SK-N-SH (cell line): ENCODE measurements around the gene PCNX2. TPM values are rescaled to one million over a fixed set of nuclear protein-coding genes. Genes with fewer than 3 reads are reported as not detected.

Experiments
- CTCF ChIA-PET: fragments of 300-600, 350-600 bp; formaldehyde crosslinking; extraction: SDS; loops from one replicate; lab custom pipeline; 2021; lab: Yijun Ruan, JAX
- POLR2A ChIA-PET: fragments of 350-600 bp; sonication (Branson Sonifier 250); formaldehyde crosslinking; extraction: SDS; loops from one replicate; lab custom pipeline; 2020; ENCODE audit warnings: antibody characterized with exemption, inconsistent platforms; lab: Yijun Ruan, JAX
- DNase-seq: peaks from one replicate; pipeline ENCODE4 v3.0.0; 2012
- H2AFZ ChIP-seq: fragments of 200-600 bp; sonication (generic); 2 replicates; pipeline ENCODE4 v1.8.1; 2016; ENCODE audit warnings: antibody characterized with exemption, mild to moderate bottlenecking, low read depth
- H3F3A ChIP-seq: fragments of 200-600 bp; sonication (generic); replicated peaks from 2 replicates; pipeline ENCODE3; 2016; ENCODE audit warnings: antibody characterized with exemption, mild to moderate bottlenecking; ENCODE audit not compliant: insufficient read depth
- H3K27ac ChIP-seq, 2 experiments: fragments of 200-500 bp in 1 of 2; fragments of 200-600 bp in 1 of 2; sonication (Bioruptor generic) in 1 of 2; sonication (generic), shearing (Covaris generic) in 1 of 2; 2 replicates each; pipeline versions ENCODE4 v1.5.1 to v1.6.1; 2014 to 2016; ENCODE audit warnings: low read depth in 2 of 2, inconsistent platforms in 1 of 2, low read length in 1 of 2, mild to moderate bottlenecking in 1 of 2, mixed read lengths in 1 of 2
- H3K27me3 ChIP-seq: fragments of 200-600 bp; sonication (generic), shearing (Covaris generic); 2 replicates; pipeline ENCODE4 v1.6.1; 2016; ENCODE audit warnings: mixed run types; ENCODE audit not compliant: insufficient read depth
- H3K36me3 ChIP-seq, 2 experiments: fragments of 200-500 bp in 1 of 2; fragments of 200-600 bp in 1 of 2; sonication (Bioruptor generic) in 1 of 2; sonication (generic) in 1 of 2; replicated peaks in 1 of 2; 2 replicates each; pipeline versions ENCODE3 to v1.5.1; 2014 to 2016; ENCODE audit warnings: low read length in 1 of 2, mild to moderate bottlenecking in 1 of 2; ENCODE audit not compliant: insufficient read depth in 2 of 2, control insufficient read depth in 1 of 2
- H3K4me1 ChIP-seq, 2 experiments: fragments of 200-500 bp in 1 of 2; fragments of 200-600 bp in 1 of 2; sonication (Bioruptor generic) in 1 of 2; sonication (generic), shearing (Covaris generic) in 1 of 2; 2 replicates each; pipeline versions ENCODE4 v1.5.1 to v1.6.1; 2014 to 2016; ENCODE audit warnings: low read depth in 1 of 2, low read length in 1 of 2, mixed run types in 1 of 2; ENCODE audit not compliant: insufficient read depth in 2 of 2, control insufficient read depth in 1 of 2
- H3K4me2 ChIP-seq: fragments of 200-600 bp; sonication (generic), shearing (Covaris generic); 2 replicates; pipeline ENCODE4 v1.6.1; 2017; ENCODE audit warnings: mixed run types
- H3K4me3 ChIP-seq, 2 experiments: fragments of 200-500 bp in 1 of 2; fragments of 200-600 bp in 1 of 2; sonication (Bioruptor generic) in 1 of 2; sonication (generic), shearing (Covaris generic) in 1 of 2; 2 replicates each; pipeline versions ENCODE4 v1.5.1 to v1.8.1; 2014 to 2016; ENCODE audit warnings: low read depth in 2 of 2, inconsistent platforms in 1 of 2, low read length in 1 of 2, mild to moderate bottlenecking in 1 of 2, mixed read lengths in 1 of 2, moderate library complexity in 1 of 2
- H3K79me2 ChIP-seq: fragments of 200-600 bp; sonication (generic); 2 replicates; pipeline ENCODE4 v1.8.1; 2017; ENCODE audit warnings: mild to moderate bottlenecking; ENCODE audit not compliant: insufficient read depth
- H3K9ac ChIP-seq: fragments of 200-600 bp; sonication (generic); 2 replicates; pipeline ENCODE4 v1.6.1; 2017; ENCODE audit warnings: mixed run types
- H3K9me2 ChIP-seq: fragments of 200-600 bp; sonication (generic); 2 replicates; pipeline ENCODE4 v1.6.1; 2017; ENCODE audit warnings: mixed run types
- H3K9me3 ChIP-seq: fragments of 200-600 bp; sonication (generic); 2 replicates; pipeline ENCODE4 v1.6.1; 2017; ENCODE audit warnings: mixed run types, mild to moderate bottlenecking, moderate library complexity
- H4K20me1 ChIP-seq: fragments of 200-600 bp; sonication (generic); 2 replicates; pipeline ENCODE4 v1.6.1; 2017; ENCODE audit warnings: mild to moderate bottlenecking, mixed run types; ENCODE audit not compliant: insufficient read depth
- ELF1 ChIP-seq: IDR thresholded peaks from 2 replicates; pipeline ENCODE4 v1.4.0; 2012
- EP300 ChIP-seq, 2 experiments: IDR thresholded peaks; 2 replicates each; pipeline versions ENCODE4 v1.4.0 to v1.6.1; 2012; ENCODE audit warnings: borderline replicate concordance in 1 of 2, low read depth in 1 of 2, low read length in 1 of 2
- FOSL2 ChIP-seq: IDR thresholded peaks from 2 replicates; pipeline ENCODE4 v1.4.0; 2012; ENCODE audit warnings: low read depth, mild to moderate bottlenecking, moderate library complexity, borderline replicate concordance
- FOXM1 ChIP-seq: IDR thresholded peaks from 2 replicates; pipeline ENCODE4 v1.4.0; 2012; ENCODE audit warnings: low read depth, mild to moderate bottlenecking
- GATA2 ChIP-seq: sonication (generic); formaldehyde crosslinking; IDR thresholded peaks from 2 replicates; pipeline ENCODE4 v1.5.0; 2020; ENCODE audit warnings: mild to moderate bottlenecking, missing genetic modification reagents
- JUND ChIP-seq: IDR thresholded peaks from 2 replicates; pipeline ENCODE4 v1.4.0; 2012
- MEF2A ChIP-seq: IDR thresholded peaks from 2 replicates; pipeline ENCODE4 v1.4.0; 2012; ENCODE audit warnings: low read depth, borderline replicate concordance
- NFIC ChIP-seq: IDR thresholded peaks from 2 replicates; pipeline ENCODE4 v1.4.0; 2012; ENCODE audit warnings: borderline replicate concordance
- NRF1 ChIP-seq: IDR thresholded peaks from 2 replicates; pipeline ENCODE4 v1.6.1; 2012; ENCODE audit warnings: low read depth, mild to moderate bottlenecking, low read length
- PBX3 ChIP-seq: IDR thresholded peaks from 2 replicates; pipeline ENCODE4; 2012
- POLR2AphosphoS5 ChIP-seq: IDR thresholded peaks from 2 replicates; pipeline ENCODE4 v1.6.1; 2012; ENCODE audit warnings: low read depth, low read length
- RAD21 ChIP-seq: IDR thresholded peaks from 2 replicates; pipeline ENCODE4 v1.6.1; 2012; ENCODE audit warnings: mild to moderate bottlenecking, low read length
- RXRA ChIP-seq: IDR thresholded peaks from 2 replicates; pipeline ENCODE4 v1.4.0; 2012; ENCODE audit warnings: low read depth, mild to moderate bottlenecking, borderline replicate concordance
- SMC3 ChIP-seq: IDR thresholded peaks from 2 replicates; pipeline ENCODE4 v1.6.1; 2012; ENCODE audit warnings: low read depth, low read length, improper control_type of control experiment
- TCF12 ChIP-seq: IDR thresholded peaks from 2 replicates; pipeline ENCODE4 v1.4.0; 2012
- USF2 ChIP-seq: fragments of 150-350 bp; IDR thresholded peaks from 2 replicates; pipeline ENCODE4 v1.6.1; 2017; ENCODE audit warnings: antibody characterized with exemption, low read length, low read depth, borderline replicate concordance
- WGBS: methylation state at CpG from one replicate; pipeline ENCODE4 v1.1.6; 2017; ENCODE audit warnings: low lambda C conversion rate; 5-methylcytosine and 5-hydroxymethylcytosine counted together
- polyA plus RNA-seq, 3 experiments: library from polyadenylated mRNA; depleted of rRNA; stranded (reverse); fragments of >200 nt; gene quantifications; 2 replicates each; pipeline ENCODE4 v1.2.3, GENCODE V29; 2012
- TF ChIP-seq, protein P1 (sequence below): IDR thresholded peaks from 2 replicates; pipeline ENCODE4 v1.4.0; 2012; ENCODE audit warnings: low read depth, borderline replicate concordance
- TF ChIP-seq, protein P2 (sequence below): fragments of 150-350 bp; IDR thresholded peaks from 2 replicates; pipeline ENCODE4 v1.6.1; 2016; ENCODE audit warnings: mild to moderate bottlenecking, low read depth, low read length
- TF ChIP-seq, protein P3 (sequence below): fragments of 200-600 bp; sonication (generic); IDR thresholded peaks from 2 replicates; pipeline ENCODE4 v1.6.1; 2017; ENCODE audit warnings: antibody characterized with exemption, mild to moderate bottlenecking, moderate library complexity
- TF ChIP-seq, protein P4 (sequence below): IDR thresholded peaks from 2 replicates; pipeline ENCODE4 v1.4.0; 2012; ENCODE audit warnings: low read depth

The PCNX2 gene
- polyA plus RNA-seq, 1 of the 3 experiments (the other 2 are of a cell fraction): 10.6 TPM

DNA sequence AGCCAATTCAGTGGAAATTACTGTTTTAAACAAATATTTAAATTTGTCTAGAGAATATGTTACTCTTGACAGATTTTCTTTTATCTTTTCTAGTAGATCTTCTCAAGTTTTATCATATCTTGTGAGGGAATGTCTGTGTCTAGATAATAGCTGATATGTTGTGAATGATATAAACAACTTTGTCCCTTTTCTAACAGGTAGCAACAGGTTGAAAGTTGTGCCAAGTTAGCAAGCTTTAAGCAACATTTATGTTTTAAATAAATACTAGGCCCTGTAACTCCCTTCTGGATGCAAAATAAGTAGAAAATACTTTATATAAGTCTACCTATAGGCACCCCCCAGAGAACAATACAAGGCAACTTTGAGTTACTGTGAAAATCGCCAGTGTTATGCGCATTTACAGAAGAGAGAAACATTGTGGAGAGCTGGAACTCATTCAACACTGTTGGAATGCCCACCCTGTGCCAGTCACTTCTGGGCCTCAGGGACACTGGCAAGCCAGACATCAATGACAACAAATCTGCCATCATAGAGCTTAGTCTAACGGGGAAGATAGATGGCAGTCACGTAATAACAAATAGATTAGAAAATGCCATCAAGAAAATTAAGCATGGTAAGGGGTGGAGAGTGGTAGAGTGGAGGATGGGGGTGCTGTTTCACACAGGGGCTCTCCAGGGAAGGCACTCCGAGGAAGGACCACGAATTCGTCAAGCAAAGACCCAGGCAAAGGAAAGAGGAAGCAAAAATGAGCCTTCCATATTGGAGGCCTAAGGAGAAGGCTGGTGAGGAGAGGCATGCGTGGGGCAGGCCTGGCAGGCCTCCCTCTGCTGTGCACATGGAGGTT, 36.4 kb upstream of the PCNX2 start:
- peaks cover 8% of the 10 kb centered on the region for H3K27me3 ChIP-seq
- H2AFZ ChIP-seq: no peak overlapping the region
- no peaks in the 10 kb centered on the region for H3K9me3 ChIP-seq
- H3K4me2 ChIP-seq: no peak overlapping the region
- no peak overlapping the region for H3K4me3 ChIP-seq
- TF ChIP-seq, protein P1, sequence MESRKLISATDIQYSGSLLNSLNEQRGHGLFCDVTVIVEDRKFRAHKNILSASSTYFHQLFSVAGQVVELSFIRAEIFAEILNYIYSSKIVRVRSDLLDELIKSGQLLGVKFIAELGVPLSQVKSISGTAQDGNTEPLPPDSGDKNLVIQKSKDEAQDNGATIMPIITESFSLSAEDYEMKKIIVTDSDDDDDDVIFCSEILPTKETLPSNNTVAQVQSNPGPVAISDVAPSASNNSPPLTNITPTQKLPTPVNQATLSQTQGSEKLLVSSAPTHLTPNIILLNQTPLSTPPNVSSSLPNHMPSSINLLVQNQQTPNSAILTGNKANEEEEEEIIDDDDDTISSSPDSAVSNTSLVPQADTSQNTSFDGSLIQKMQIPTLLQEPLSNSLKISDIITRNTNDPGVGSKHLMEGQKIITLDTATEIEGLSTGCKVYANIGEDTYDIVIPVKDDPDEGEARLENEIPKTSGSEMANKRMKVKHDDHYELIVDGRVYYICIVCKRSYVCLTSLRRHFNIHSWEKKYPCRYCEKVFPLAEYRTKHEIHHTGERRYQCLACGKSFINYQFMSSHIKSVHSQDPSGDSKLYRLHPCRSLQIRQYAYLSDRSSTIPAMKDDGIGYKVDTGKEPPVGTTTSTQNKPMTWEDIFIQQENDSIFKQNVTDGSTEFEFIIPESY: no peak
- no peak for TF ChIP-seq TCF12
- TF ChIP-seq, protein P2, sequence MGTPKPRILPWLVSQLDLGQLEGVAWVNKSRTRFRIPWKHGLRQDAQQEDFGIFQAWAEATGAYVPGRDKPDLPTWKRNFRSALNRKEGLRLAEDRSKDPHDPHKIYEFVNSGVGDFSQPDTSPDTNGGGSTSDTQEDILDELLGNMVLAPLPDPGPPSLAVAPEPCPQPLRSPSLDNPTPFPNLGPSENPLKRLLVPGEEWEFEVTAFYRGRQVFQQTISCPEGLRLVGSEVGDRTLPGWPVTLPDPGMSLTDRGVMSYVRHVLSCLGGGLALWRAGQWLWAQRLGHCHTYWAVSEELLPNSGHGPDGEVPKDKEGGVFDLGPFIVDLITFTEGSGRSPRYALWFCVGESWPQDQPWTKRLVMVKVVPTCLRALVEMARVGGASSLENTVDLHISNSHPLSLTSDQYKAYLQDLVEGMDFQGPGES: no peak
- TF ChIP-seq FOSL2: no peak
- no peak for TF ChIP-seq USF2
- TF ChIP-seq NRF1: no peak
- no peak for TF ChIP-seq EP300 (IDR thresholded peaks at IDR 0.05; ENCODE audit: borderline replicate concordance in 1 of 2, low read depth in 1 of 2, low read length in 1 of 2)
- no peak for TF ChIP-seq PBX3
- no peak for TF ChIP-seq POLR2AphosphoS5
- no peak for TF ChIP-seq RAD21
- no peak for TF ChIP-seq MEF2A
- no peak for TF ChIP-seq ELF1
- no peak for TF ChIP-seq GATA2 (CRISPR knock-in tag)
- no peak for TF ChIP-seq FOXM1
- TF ChIP-seq, protein P3, sequence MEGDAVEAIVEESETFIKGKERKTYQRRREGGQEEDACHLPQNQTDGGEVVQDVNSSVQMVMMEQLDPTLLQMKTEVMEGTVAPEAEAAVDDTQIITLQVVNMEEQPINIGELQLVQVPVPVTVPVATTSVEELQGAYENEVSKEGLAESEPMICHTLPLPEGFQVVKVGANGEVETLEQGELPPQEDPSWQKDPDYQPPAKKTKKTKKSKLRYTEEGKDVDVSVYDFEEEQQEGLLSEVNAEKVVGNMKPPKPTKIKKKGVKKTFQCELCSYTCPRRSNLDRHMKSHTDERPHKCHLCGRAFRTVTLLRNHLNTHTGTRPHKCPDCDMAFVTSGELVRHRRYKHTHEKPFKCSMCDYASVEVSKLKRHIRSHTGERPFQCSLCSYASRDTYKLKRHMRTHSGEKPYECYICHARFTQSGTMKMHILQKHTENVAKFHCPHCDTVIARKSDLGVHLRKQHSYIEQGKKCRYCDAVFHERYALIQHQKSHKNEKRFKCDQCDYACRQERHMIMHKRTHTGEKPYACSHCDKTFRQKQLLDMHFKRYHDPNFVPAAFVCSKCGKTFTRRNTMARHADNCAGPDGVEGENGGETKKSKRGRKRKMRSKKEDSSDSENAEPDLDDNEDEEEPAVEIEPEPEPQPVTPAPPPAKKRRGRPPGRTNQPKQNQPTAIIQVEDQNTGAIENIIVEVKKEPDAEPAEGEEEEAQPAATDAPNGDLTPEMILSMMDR: no peak
- TF ChIP-seq NFIC: no peak
- TF ChIP-seq RXRA: no peak
- TF ChIP-seq, protein P4, sequence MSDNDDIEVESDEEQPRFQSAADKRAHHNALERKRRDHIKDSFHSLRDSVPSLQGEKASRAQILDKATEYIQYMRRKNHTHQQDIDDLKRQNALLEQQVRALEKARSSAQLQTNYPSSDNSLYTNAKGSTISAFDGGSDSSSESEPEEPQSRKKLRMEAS: no peak
- TF ChIP-seq SMC3: no peak
- no peak for TF ChIP-seq JUND
- TF ChIP-seq, all 33 proteins: peak for 0
- no peaks in the 10 kb centered on the region for H3K36me3 ChIP-seq
- POLR2A ChIA-PET: no interaction called here
- no peak overlapping the region for H3K27ac ChIP-seq
- no peaks in the 10 kb centered on the region for H4K20me1 ChIP-seq
- H3K9ac ChIP-seq: no peak overlapping the region
- peaks cover 0 to 11% of the 10 kb centered on the region in 2 experiments; a peak in 1 of 4 replicates for H3K4me1 ChIP-seq
- H3K79me2 ChIP-seq: no peaks in the 10 kb centered on the region
- H3K9me2 ChIP-seq: no peaks in the 10 kb centered on the region
- CTCF ChIA-PET: interaction anchor here (0.7 to 1.9 kb wide), 7 partner anchors 27 to 459 kb away, joined by 3 to 7 read pairs (median 4); no protein-coding TSS in a partner anchor
- WGBS: 75% methylated on average over 8 of the region's 8 CpGs
- DNase-seq: no peak
- H3F3A ChIP-seq: no peaks in the 10 kb centered on the region
